DND-41 (cell line): ENCODE data around the gene HOXA2.

ENCODE experiments used
- ATAC-seq: fragments of 200-7000 bp; cut with Tn5 transposase; 3 replicates; pipeline ENCODE4 v1.9.1; 2021; ENCODE audit warnings: low read depth; ENCODE audit not compliant: insufficient read depth
- DNase-seq: peaks from one replicate; pipeline ENCODE4 v3.0.0-alpha.2; 2020
- H2AFZ ChIP-seq: 2 replicates; pipeline ENCODE4 v1.6.0; 2012; ENCODE audit warnings: low read depth, low read length
- H3K27ac ChIP-seq: 2 replicates; pipeline ENCODE4 v1.5.1; 2012; ENCODE audit warnings: low read length, inconsistent platforms
- H3K27me3 ChIP-seq: fragments of 200-600 bp; sonication (generic); 2 replicates; pipeline ENCODE4 v1.6.0; 2012; ENCODE audit warnings: low read length, mild to moderate bottlenecking, inconsistent platforms; ENCODE audit not compliant: insufficient read depth, poor library complexity
- H3K36me3 ChIP-seq: 2 replicates; pipeline ENCODE4 v1.5.1; 2012; ENCODE audit warnings: low read length, inconsistent platforms; ENCODE audit not compliant: insufficient read depth
- H3K4me1 ChIP-seq: 2 replicates; pipeline ENCODE4 v1.5.1; 2012; ENCODE audit warnings: mild to moderate bottlenecking, low read length; ENCODE audit not compliant: insufficient read depth
- H3K4me2 ChIP-seq: 2 replicates; pipeline ENCODE4 v1.6.0; 2012; ENCODE audit warnings: mild to moderate bottlenecking, moderate library complexity, low read length, inconsistent platforms; ENCODE audit not compliant: insufficient read depth
- H3K4me3 ChIP-seq, 2 experiments: fragments of 200-600 bp in 1 of 2; shearing (Covaris generic) in 1 of 2; 2 replicates each; pipeline ENCODE4 v1.5.1; 2012 to 2016; ENCODE audit warnings: inconsistent platforms in 2 of 2, low read length in 2 of 2, mild to moderate bottlenecking in 2 of 2, low read depth in 1 of 2, moderate library complexity in 1 of 2
- H3K79me2 ChIP-seq: 2 replicates; pipeline ENCODE4 v1.6.0; 2012; ENCODE audit warnings: low read length, inconsistent platforms; ENCODE audit not compliant: insufficient read depth
- H3K9ac ChIP-seq: 2 replicates; pipeline ENCODE4 v1.6.0; 2012; ENCODE audit warnings: low read depth, mild to moderate bottlenecking, inconsistent platforms, low read length, moderate library complexity
- H3K9me3 ChIP-seq: 2 replicates; pipeline ENCODE4 v1.5.1; 2012; ENCODE audit warnings: low read length, moderate library complexity, mild to moderate bottlenecking, inconsistent platforms; ENCODE audit not compliant: insufficient read depth, severe bottlenecking
- H4K20me1 ChIP-seq: 2 replicates; pipeline ENCODE4 v1.6.0; 2012; ENCODE audit warnings: low read length; ENCODE audit not compliant: insufficient read depth
- CTCF ChIP-seq: IDR thresholded peaks from 2 replicates; pipeline ENCODE4 v1.5.1; 2012; ENCODE audit warnings: borderline replicate concordance, low read length, moderate library complexity, mild to moderate bottlenecking; ENCODE audit not compliant: poor library complexity, severe bottlenecking; ENCODE audit errors: extremely low read depth
- EZH2 ChIP-seq: IDR thresholded peaks from 3 replicates; pipeline ENCODE4 v1.6.1; 2012; ENCODE audit warnings: borderline replicate concordance, low read depth, mild to moderate bottlenecking, moderate library complexity, low read length, inconsistent platforms; ENCODE audit not compliant: severe bottlenecking

The HOXA2 gene

GRCh38 chr7:27111042-27111750 lies 8.7 kb upstream of the HOXA2 start:
- H3K9ac ChIP-seq: no peak overlapping the region
- H3K4me1 ChIP-seq: no peaks in the 10 kb centered on the region
- ATAC-seq: no peak
- H3K27ac ChIP-seq: no peak overlapping the region
- H3K4me2 ChIP-seq: no peak overlapping the region
- H4K20me1 ChIP-seq: no peaks in the 10 kb centered on the region
- no peak for TF ChIP-seq CTCF
- TF ChIP-seq EZH2: no peak
- DNase-seq: no peak
- no peaks in the 10 kb centered on the region for H3K36me3 ChIP-seq
- no peak overlapping the region for H3K4me3 ChIP-seq
- no peaks in the 10 kb centered on the region for H3K9me3 ChIP-seq
- no peaks in the 10 kb centered on the region for H3K79me2 ChIP-seq
- H2AFZ ChIP-seq: no peak overlapping the region
- H3K27me3 ChIP-seq: no peaks in the 10 kb centered on the region

DNA sequence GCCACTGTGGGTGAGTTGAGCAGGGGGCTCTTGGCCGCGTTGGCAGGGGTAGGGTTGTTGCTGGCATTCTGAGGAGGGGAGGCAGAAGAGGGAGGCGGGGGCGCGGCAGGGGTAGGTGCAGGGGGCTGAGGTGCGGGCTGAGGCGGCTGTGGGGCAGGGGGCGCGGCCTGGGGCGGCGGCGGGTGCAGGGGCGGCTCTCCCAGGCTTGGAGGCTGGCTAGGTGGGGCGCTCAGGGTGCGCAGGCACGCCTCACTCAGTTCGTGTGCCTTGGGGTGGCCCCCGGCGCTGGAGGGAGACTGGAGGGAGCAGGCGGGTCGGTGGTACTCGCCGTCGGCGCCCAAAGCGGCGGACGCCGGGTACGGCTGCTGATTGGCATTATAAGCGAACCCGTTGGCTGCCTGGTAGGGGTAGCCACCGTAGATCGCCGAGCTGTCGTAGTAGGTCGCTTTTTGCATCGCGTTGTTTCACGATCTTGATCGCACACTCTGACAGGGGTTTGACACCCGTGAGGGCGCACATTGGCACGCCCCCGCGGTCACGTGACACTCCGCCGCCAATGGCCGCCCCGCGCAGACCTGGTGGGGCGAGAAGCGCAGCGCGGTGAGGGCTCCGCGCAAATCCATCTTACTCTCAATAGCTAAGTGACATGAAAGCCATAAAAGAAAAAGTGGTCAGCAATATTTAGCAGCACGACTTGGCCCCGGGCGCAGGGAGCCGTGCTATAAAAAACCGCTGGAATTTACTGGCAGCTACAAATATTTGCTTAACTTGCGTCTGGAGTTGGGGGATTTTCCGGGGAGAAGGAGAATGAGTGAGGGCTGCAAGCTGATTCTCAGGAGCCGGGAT lies 7.9 kb upstream of the HOXA2 start:
- Histone ChIP-seq H3K9ac (no peak overlapping the region), H3K36me3 (no peaks in the 10 kb centered on the region), H3K4me1 (no peaks in the 10 kb centered on the region), H3K79me2 (no peaks in the 10 kb centered on the region), H3K9me3 (no peaks in the 10 kb centered on the region), H3K4me3 (no peak overlapping the region), H3K27me3 (no peaks in the 10 kb centered on the region), H3K4me2 (no peak overlapping the region), H3K27ac (no peak overlapping the region), H2AFZ (no peak overlapping the region), H4K20me1 (no peaks in the 10 kb centered on the region)
- DNase-seq: no peak
- ATAC-seq: no peak
- no peak for TF ChIP-seq EZH2
- TF ChIP-seq CTCF: no peak

- no peak overlapping the region for H3K4me2 ChIP-seq
- TF ChIP-seq CTCF (no peak), EZH2 (no peak)
- no peaks in the 10 kb centered on the region for H3K79me2 ChIP-seq
- no peaks in the 10 kb centered on the region for H3K9me3 ChIP-seq
- no peak overlapping the region for H3K4me3 ChIP-seq
- no peaks in the 10 kb centered on the region for H3K27me3 ChIP-seq
- H4K20me1 ChIP-seq: no peaks in the 10 kb centered on the region
- H3K36me3 ChIP-seq: no peaks in the 10 kb centered on the region
- no peaks in the 10 kb centered on the region for H3K4me1 ChIP-seq
- ATAC-seq (no peak), DNase-seq (no peak)
- no peak overlapping the region for H3K27ac ChIP-seq
- H3K9ac ChIP-seq: no peak overlapping the region
- H2AFZ ChIP-seq: no peak overlapping the region
Observed at GRCh38 chr7:27109466-27110185, 7.1 kb upstream of the HOXA2 start.
